HG03175 (cell line): Measurements from ENCODE around the gene NFX1.
"Not testable (repeated sequence)": the region's sequence is repeated elsewhere in the genome, so short reads cannot be mapped to it uniquely, and the experiment has no call there.

Experiments used
- ATAC-seq: cut with Tn5 transposase; IDR thresholded peaks from one replicate; pipeline ENCODE4 v1.9.1; 2021; ENCODE audit warnings: mild to moderate bottlenecking, moderate library complexity; ENCODE audit not compliant: unreplicated experiment

The NFX1 gene

GRCh38 chr9:33385979-33386640, 95.8 kb downstream of the NFX1 start:
- ATAC-seq = not testable (repeated sequence)

GRCh38 chr9:33386641-33386996, 96.3 kb downstream of the NFX1 start:
- not testable (repeated sequence) for ATAC-seq

GRCh38 chr9:33386998-33387397, 96.7 kb downstream of the NFX1 start:
- ATAC-seq = not testable (repeated sequence)

- ATAC-seq = no peak
Measured at GRCh38 chr9:33388110-33388994, 98.0 kb downstream of the NFX1 start.

GRCh38 chr9:33391111-33391771, 100.9 kb downstream of the NFX1 start:
- not testable (repeated sequence) for ATAC-seq

GRCh38 chr9:33392591-33393021, 102.3 kb downstream of the NFX1 start:
- ATAC-seq = not testable (repeated sequence)

GRCh38 chr9:33393581-33393980, 103.3 kb downstream of the NFX1 start:
- ATAC-seq = no peak

GRCh38 chr9:33393986-33394385, 103.7 kb downstream of the NFX1 start:
- ATAC-seq = not testable (repeated sequence)

- ATAC-seq = not testable (repeated sequence)
Measured at GRCh38 chr9:33395159-33395879, 105.0 kb downstream of the NFX1 start.

GRCh38 chr9:33397801-33398200, 107.5 kb downstream of the NFX1 start:
- not testable (repeated sequence) for ATAC-seq

- ATAC-seq = not testable (repeated sequence)
Measured at GRCh38 chr9:33399047-33399446, 108.7 kb downstream of the NFX1 start.

- ATAC-seq = not testable (repeated sequence)
Measured at GRCh38 chr9:33401809-33402208, 111.5 kb downstream of the NFX1 start.

- not testable (repeated sequence) for ATAC-seq
Measured at GRCh38 chr9:33402371-33402770, 112.1 kb downstream of the NFX1 start, which contains the start of gene AQP7. Gene AQP7 (minus strand): TSS chr9:33402568. CDS start chr9:33401262, 1,306 bp downstream.

- ATAC-seq = no peak
Measured at GRCh38 chr9:33403941-33404787, 113.8 kb downstream of the NFX1 start.

GRCh38 chr9:33404788-33405362, 114.6 kb downstream of the NFX1 start:
- no peak for ATAC-seq

- ATAC-seq = no peak
Measured at GRCh38 chr9:33407061-33407460, 116.7 kb downstream of the NFX1 start.

- ATAC-seq = no peak
Measured at GRCh38 chr9:33408087-33408486, 117.8 kb downstream of the NFX1 start.

- no peak for ATAC-seq
Measured at GRCh38 chr9:33414268-33414667, 124.0 kb downstream of the NFX1 start.

- ATAC-seq = no peak
Measured at GRCh38 chr9:33414889-33415500, 124.7 kb downstream of the NFX1 start.
